ENCODE measurements around the gene MRTFA. TPM values are rescaled to one million over a fixed set of nuclear protein-coding genes. Genes with fewer than 3 reads are reported as not detected.
A peak's percentile ranks its signal among the peaks of the same experiment; 100 is the strongest.
"Not testable (repeated sequence)": the region's sequence is repeated elsewhere in the genome, so short reads cannot be mapped to it uniquely, and the experiment has no call there.

The MRTFA gene
- polyA plus RNA-seq, 1 experiment = 8.9 TPM

DNA sequence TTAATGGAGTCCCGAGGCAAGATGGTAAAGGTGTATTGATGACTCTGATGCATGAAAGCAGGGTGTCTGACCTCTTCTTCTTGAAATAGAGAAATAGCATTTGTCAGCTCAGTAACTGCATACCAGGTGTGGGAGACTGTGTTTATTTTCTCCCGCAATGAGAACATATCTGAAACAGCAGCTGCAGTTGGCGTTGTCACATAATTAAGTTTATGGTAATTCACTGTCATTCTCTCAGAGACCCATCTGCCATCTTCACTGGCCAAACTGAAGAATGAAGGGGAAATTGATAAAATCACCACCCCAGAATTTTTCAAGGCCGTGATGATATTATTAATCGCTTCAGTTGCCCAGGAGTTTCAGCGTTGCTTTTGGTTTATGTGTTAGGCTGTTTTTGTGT, 22.6 kb upstream of the MRTFA start:
- H3K27me3 ChIP-seq (ENCODE audit: control insufficient read depth, insufficient read depth, low read length) = no peaks in the 10 kb centered on the region
- POLR2A ChIA-PET = no interaction called here
- CTCF ChIA-PET = interaction anchor here (1.4 kb wide), 1 partner anchor 101 kb away, joined by 3 read pairs; no protein-coding TSS in a partner anchor
- TF ChIP-seq CTCF (IDR thresholded peaks at IDR 0.05; ENCODE audit: insufficient read depth, low read depth, low read length) = no peak
- DNase-seq (ENCODE audit: low read depth) = no peak
- H3K4me3 ChIP-seq (ENCODE audit: low read depth, low read length) = no peak overlapping the region
- H3K36me3 ChIP-seq (ENCODE audit: control insufficient read depth, insufficient read depth, low read length) = no peaks in the 10 kb centered on the region

GRCh38 chr22:40656651-40657050, 20.1 kb upstream of the MRTFA start:
- not testable (repeated sequence) for H3K4me3 ChIP-seq (ENCODE audit: low read depth, low read length); DNase-seq (ENCODE audit: low read depth); H3K36me3 ChIP-seq (ENCODE audit: control insufficient read depth, insufficient read depth, low read length); H3K27me3 ChIP-seq (ENCODE audit: control insufficient read depth, insufficient read depth, low read length)
- ChIA-PET POLR2A (interaction anchor here (0.5 kb wide), 1 partner anchor 193 kb away, joined by 3 read pairs; no protein-coding TSS in a partner anchor), CTCF (interaction anchor here (0.6 to 1.6 kb wide), 2 partner anchors 8 to 243 kb away, joined by 3 to 7 read pairs; no protein-coding TSS in a partner anchor)

- not testable (repeated sequence) for H3K36me3 ChIP-seq (ENCODE audit: control insufficient read depth, insufficient read depth, low read length)
- CTCF ChIA-PET = interaction anchor here (0.6 to 3.0 kb wide), 5 partner anchors 9 to 287 kb away, joined by 3 to 17 read pairs (median 5); no protein-coding TSS in a partner anchor
Measured at GRCh38 chr22:40655941-40656340, 19.4 kb upstream of the MRTFA start.

DNA sequence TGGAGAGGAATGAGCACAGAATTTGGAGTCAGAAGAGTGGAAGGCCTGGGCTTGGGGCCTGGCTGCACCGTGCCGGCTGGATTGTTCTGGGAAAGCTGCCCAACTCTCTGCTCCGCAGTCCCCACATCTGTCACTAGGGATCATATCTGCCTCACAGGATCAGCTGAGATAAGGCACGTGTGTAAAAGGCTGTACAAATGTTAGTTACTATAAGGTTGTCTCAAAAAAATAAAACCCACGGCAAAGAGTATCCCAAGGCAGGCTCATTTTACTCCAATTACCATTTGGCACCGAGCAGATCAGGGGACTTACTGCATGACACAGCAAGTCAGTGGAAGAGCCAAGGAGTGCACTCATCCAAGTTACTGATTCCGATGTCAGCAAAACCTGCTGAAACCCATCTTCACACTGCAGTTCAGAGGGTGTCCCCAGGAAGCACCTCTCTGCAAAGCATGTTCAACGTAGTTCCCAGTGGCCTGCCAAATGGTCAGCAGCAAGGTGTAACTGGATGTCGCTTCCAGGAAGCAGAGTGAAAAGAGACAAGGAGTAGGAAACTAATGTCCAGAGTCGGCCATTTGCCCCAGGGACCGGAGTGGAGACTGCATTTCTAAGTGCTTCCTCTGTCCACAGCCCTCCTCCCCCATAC, 18.1 kb upstream of the MRTFA start:
- TF ChIP-seq CTCF (IDR thresholded peaks at IDR 0.05; ENCODE audit: insufficient read depth, low read depth, low read length) = peak; percentile 41
- peak; percentile 70 for DNase-seq (ENCODE audit: low read depth)
- Histone ChIP-seq H3K27me3 (ENCODE audit: control insufficient read depth, insufficient read depth, low read length) (no peaks in the 10 kb centered on the region), H3K4me3 (ENCODE audit: low read depth, low read length) (no peak overlapping the region), H3K36me3 (ENCODE audit: control insufficient read depth, insufficient read depth, low read length) (no peaks in the 10 kb centered on the region)
- CTCF ChIA-PET = interaction anchor here (0.6 to 3.0 kb wide), 9 partner anchors 9 to 244 kb away, joined by 3 to 17 read pairs (median 4); no protein-coding TSS in a partner anchor
- POLR2A ChIA-PET = no interaction called here

More at GRCh38 chr22:40655941-40656340, 19.4 kb upstream of the MRTFA start:
- H3K4me3 ChIP-seq (ENCODE audit: low read depth, low read length); H3K27me3 ChIP-seq (ENCODE audit: control insufficient read depth, insufficient read depth, low read length); DNase-seq (ENCODE audit: low read depth); POLR2A ChIA-PET: not testable (repeated sequence)

GRCh38 chr22:40653361-40653760, 16.8 kb upstream of the MRTFA start:
- H3K36me3 ChIP-seq (ENCODE audit: control insufficient read depth, insufficient read depth, low read length) = no peaks in the 10 kb centered on the region
- CTCF ChIA-PET = interaction anchor here (1.7 to 3.0 kb wide), 2 partner anchors 29 to 107 kb away, joined by 3 to 17 read pairs; no protein-coding TSS in a partner anchor
- DNase-seq (ENCODE audit: low read depth) = no peak
- no peak for TF ChIP-seq CTCF (IDR thresholded peaks at IDR 0.05; ENCODE audit: insufficient read depth, low read depth, low read length)
- no peaks in the 10 kb centered on the region for H3K27me3 ChIP-seq (ENCODE audit: control insufficient read depth, insufficient read depth, low read length)
- H3K4me3 ChIP-seq (ENCODE audit: low read depth, low read length) = no peak overlapping the region
- POLR2A ChIA-PET = no interaction called here

DNA sequence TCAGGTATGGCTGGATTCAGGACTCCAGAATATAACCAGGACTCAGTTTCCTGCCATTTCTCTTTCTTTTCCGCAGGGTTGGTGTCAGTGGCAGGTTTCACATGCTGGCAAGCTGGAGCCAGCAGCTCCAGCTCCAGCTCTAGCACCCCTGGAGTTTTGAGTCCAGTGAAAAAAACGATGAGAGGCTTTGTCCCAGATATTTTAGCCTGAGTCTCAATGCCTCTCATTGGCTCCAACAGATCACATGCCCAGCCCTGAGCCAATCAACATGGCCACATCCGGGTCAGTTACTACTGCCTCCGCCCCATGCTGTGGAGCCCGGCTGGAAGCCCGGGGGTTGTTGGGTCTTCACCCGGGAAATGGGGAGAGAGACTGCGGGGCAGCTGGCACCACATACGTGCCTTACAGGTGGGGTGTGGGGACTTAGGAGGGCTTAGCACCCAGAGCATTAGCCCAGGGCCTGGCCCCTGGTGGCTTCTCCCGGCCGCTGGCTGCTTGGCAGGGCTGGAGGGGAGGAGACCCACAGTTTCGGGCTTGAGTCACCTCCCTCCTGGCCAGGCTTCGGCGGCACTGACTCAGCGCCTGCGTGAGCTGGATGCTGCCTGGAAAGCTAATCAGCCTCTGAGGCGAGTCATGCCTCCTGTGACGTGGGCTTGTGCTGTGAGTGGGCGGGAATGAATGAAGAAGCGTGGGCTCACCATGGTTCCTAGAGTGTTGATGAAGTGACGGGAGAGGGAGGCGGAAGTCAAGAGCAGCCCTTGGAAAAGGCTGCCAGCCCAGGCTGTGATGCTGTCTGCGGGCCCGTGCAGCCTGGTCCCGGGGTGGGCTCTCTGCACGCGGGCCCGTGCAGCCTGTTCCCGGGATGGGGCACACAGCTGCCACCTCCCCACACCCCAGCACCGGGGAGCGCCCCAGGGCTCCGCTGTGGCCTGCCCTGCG, 15.3 kb upstream of the MRTFA start:
- Histone ChIP-seq H3K27me3 (ENCODE audit: control insufficient read depth, insufficient read depth, low read length) (no peaks in the 10 kb centered on the region), H3K4me3 (ENCODE audit: low read depth, low read length) (peak overlapping the region; percentile 67), H3K36me3 (ENCODE audit: control insufficient read depth, insufficient read depth, low read length) (no peaks in the 10 kb centered on the region)
- DNase-seq (ENCODE audit: low read depth) = peak; percentile 97
- CTCF ChIA-PET = interaction anchor here (1.0 to 3.5 kb wide), 4 partner anchors 127 to 247 kb away, joined by 3 to 24 read pairs (median 12); no protein-coding TSS in a partner anchor
- POLR2A ChIA-PET = interaction anchor here (0.5 to 1.0 kb wide), 2 partner anchors 15 to 221 kb away, joined by 3 to 8 read pairs; partner anchors contain the start of gene MRTFA
- TF ChIP-seq CTCF (IDR thresholded peaks at IDR 0.05; ENCODE audit: insufficient read depth, low read depth, low read length) = no peak
